CD14-positive monocyte (primary cell): ENCODE data around the gene CCM2. TPM values are rescaled to one million over a fixed set of nuclear protein-coding genes. Genes with fewer than 3 reads are reported as not detected.

Experiments used
- DNase-seq, 3 donors: peaks; one replicate each; pipeline ENCODE4 v3.0.0-alpha.2; 2011 to 2022
- H2AFZ ChIP-seq: 2 replicates; pipeline ENCODE4 v1.6.0; 2012; ENCODE audit warnings: mild to moderate bottlenecking, low read depth, low read length, inconsistent platforms; ENCODE audit not compliant: insufficient read depth, poor library complexity, severe bottlenecking
- H3K27ac ChIP-seq, 2 donors: 1 replicate in 1 of 2; 2 replicates in 1 of 2; pipeline ENCODE4 v1.5.1; 2012 to 2013; ENCODE audit warnings: low read length in 2 of 2, control low read depth in 1 of 2, inconsistent platforms in 1 of 2, low read depth in 1 of 2, mild to moderate bottlenecking in 1 of 2
- H3K27me3 ChIP-seq, 2 donors: one replicate each; pipeline versions ENCODE4 v1.6.0 to v1.6.1; 2011 to 2013; ENCODE audit warnings: low read length in 2 of 2; ENCODE audit not compliant: control insufficient read depth in 2 of 2, insufficient read depth in 2 of 2
- H3K36me3 ChIP-seq, 2 donors: replicated peaks in 1 of 2; 1 replicate in 1 of 2; 2 replicates in 1 of 2; pipeline versions ENCODE4 v1.5.1 to v1.6.1; 2012 to 2013; ENCODE audit warnings: low read length in 2 of 2, control low read depth in 1 of 2, inconsistent platforms in 1 of 2, mild to moderate bottlenecking in 1 of 2; ENCODE audit not compliant: insufficient read depth in 2 of 2, control insufficient read depth in 1 of 2
- H3K4me1 ChIP-seq, 2 donors: 1 replicate in 1 of 2; 2 replicates in 1 of 2; pipeline versions ENCODE4 v1.5.1 to v1.6.1; 2012 to 2013; ENCODE audit warnings: low read length in 2 of 2, control low read depth in 1 of 2, inconsistent platforms in 1 of 2, mild to moderate bottlenecking in 1 of 2, moderate library complexity in 1 of 2; ENCODE audit not compliant: insufficient read depth in 2 of 2, control insufficient read depth in 1 of 2
- H3K4me2 ChIP-seq: replicated peaks from 2 replicates; pipeline ENCODE3; 2012; ENCODE audit warnings: low read length, moderate library complexity, mild to moderate bottlenecking; ENCODE audit not compliant: poor library complexity, severe bottlenecking; ENCODE audit errors: extremely low read depth
- H3K4me3 ChIP-seq, 3 experiments: fragments of 200-600 bp in 1 of 3; sonication (generic) in 1 of 3; replicated peaks in 1 of 3; 1 replicate in 2 of 3; 2 replicates in 1 of 3; pipeline ENCODE4 v1.5.1; 2011 to 2013; ENCODE audit warnings: low read length in 3 of 3, mild to moderate bottlenecking in 3 of 3, control low read depth in 2 of 3, low read depth in 2 of 3, inconsistent platforms in 1 of 3, moderate library complexity in 1 of 3
- H3K79me2 ChIP-seq: 2 replicates; pipeline ENCODE4 v1.6.0; 2012; ENCODE audit warnings: mild to moderate bottlenecking, control low read depth, inconsistent platforms, low read length, moderate library complexity; ENCODE audit not compliant: insufficient read depth
- H3K9ac ChIP-seq: 2 replicates; pipeline ENCODE4 v1.6.0; 2017; ENCODE audit warnings: low read length, mild to moderate bottlenecking; ENCODE audit not compliant: insufficient read depth, poor library complexity, severe bottlenecking
- H3K9me3 ChIP-seq, 2 donors: replicated peaks in 1 of 2; 1 replicate in 1 of 2; 2 replicates in 1 of 2; pipeline versions ENCODE4 v1.5.1 to v1.6.1; 2012 to 2013; ENCODE audit warnings: low read length in 2 of 2, control low read depth in 1 of 2; ENCODE audit not compliant: control insufficient read depth in 1 of 2, insufficient read depth in 1 of 2
- H4K20me1 ChIP-seq: 2 replicates; pipeline ENCODE4 v1.6.0; 2012; ENCODE audit warnings: mild to moderate bottlenecking, low read length, control low read depth, moderate library complexity; ENCODE audit not compliant: insufficient read depth
- H3K27ac Mint-ChIP-seq, 7 donors: one replicate each; pipeline ENCODE4 v1.8.0; 2020; ENCODE audit warnings: mild to moderate bottlenecking in 7 of 7, mixed read lengths in 7 of 7, moderate library complexity in 6 of 7, inconsistent platforms in 2 of 7
- H3K27me3 Mint-ChIP-seq, 3 donors: one replicate each; pipeline ENCODE4 v1.8.0; 2021 to 2022; ENCODE audit warnings: low read depth in 3 of 3, mild to moderate bottlenecking in 3 of 3, mixed read lengths in 3 of 3, moderate library complexity in 3 of 3, inconsistent platforms in 1 of 3
- H3K36me3 Mint-ChIP-seq, 2 donors: one replicate each; pipeline ENCODE4 v1.8.0; 2020; ENCODE audit warnings: mixed read lengths in 2 of 2, inconsistent platforms in 1 of 2, mild to moderate bottlenecking in 1 of 2
- H3K4me1 Mint-ChIP-seq: one replicate; pipeline ENCODE4 v1.8.0; 2020; ENCODE audit warnings: mild to moderate bottlenecking, mixed read lengths
- H3K4me3 Mint-ChIP-seq, 2 donors: one replicate each; pipeline ENCODE4 v1.8.0; 2020; ENCODE audit warnings: mild to moderate bottlenecking in 2 of 2, mixed read lengths in 2 of 2, moderate library complexity in 1 of 2
- H3K9me3 Mint-ChIP-seq, 7 donors: one replicate each; pipeline ENCODE4 v1.8.0; 2020 to 2022; ENCODE audit warnings: mixed read lengths in 7 of 7, mild to moderate bottlenecking in 6 of 7, moderate library complexity in 6 of 7, inconsistent platforms in 2 of 7
- CTCF ChIP-seq: fragments of 200-600 bp; IDR thresholded peaks from one replicate; pipeline ENCODE4 v1.8.0; 2022; ENCODE audit warnings: antibody characterized with exemption, mild to moderate bottlenecking
- WGBS: methylation state at CpG from one replicate; pipeline ENCODE4 v1.1.5; 2013; ENCODE audit warnings: missing lambda C conversion rate; ENCODE audit not compliant: insufficient coverage; 5-methylcytosine and 5-hydroxymethylcytosine counted together
- intact Hi-C, 2 donors: fragments of 100-400 bp; cut with micrococcal nuclease; formaldehyde crosslinking; loops; one replicate each; pipeline versions ENCODE4 v1.15.0 to v1.15.1; 2023
- polyA plus RNA-seq, 3 donors: library from polyadenylated mRNA; depleted of rRNA in 1 of 3; unstranded in 2 of 3; stranded (reverse) in 1 of 3; fragments of 300-500 nt in 2 of 3; fragments of >200 nt in 1 of 3; fragmentation: Illumina TruSeq in 2 of 3; gene quantifications; 1 replicate in 2 of 3; 2 replicates in 1 of 3; pipeline ENCODE4 v1.2.3, GENCODE V29; 2012 to 2021

CCM2 gene
- polyA plus RNA-seq, 3 donors: 38.5 to 102 (median 51.4) TPM

GRCh38 chr7:45102785-45103712 is 103.0 kb downstream of the CCM2 start:
- intact Hi-C loops: no loop called here
- Histone ChIP-seq H4K20me1 (peaks cover 66% of the 10 kb centered on the region), H3K27ac (no peak overlapping the region), H3K9ac (no peak overlapping the region), H3K79me2 (peaks cover 36% of the 10 kb centered on the region), H3K4me1 (peaks cover 0 to 3% of the 10 kb centered on the region in 2 donors), H3K4me3 (no peak overlapping the region), H3K27me3 (no peaks in the 10 kb centered on the region), H3K36me3 (peaks cover 91 to 100% of the 10 kb centered on the region in 2 donors), H3K4me2 (no peak overlapping the region), H3K9me3 (no peaks in the 10 kb centered on the region), H2AFZ (no peak overlapping the region)
- WGBS: 88% methylated on average over 11 of the region's 14 CpGs
- H3K4me3 Mint-ChIP-seq: no peak overlapping the region
- H3K4me1 Mint-ChIP-seq: peaks cover 6% of the 10 kb centered on the region
- peak overlapping the region in 2 of 7 donors; percentile 18 to 40 for H3K27ac Mint-ChIP-seq
- DNase-seq: no peak
- TF ChIP-seq CTCF: no peak
- no peaks in the 10 kb centered on the region for H3K9me3 Mint-ChIP-seq
- H3K27me3 Mint-ChIP-seq: no peaks in the 10 kb centered on the region
- H3K36me3 Mint-ChIP-seq: peaks cover 85 to 92% of the 10 kb centered on the region in 2 donors

GRCh38 chr7:45103958-45104843 is 104.2 kb downstream of the CCM2 start:
- 93% methylated on average over 11 of the region's 17 CpGs for WGBS
- Histone ChIP-seq H3K4me3 (no peak overlapping the region), H3K9me3 (no peaks in the 10 kb centered on the region), H3K4me1 (peaks cover 5 to 15% of the 10 kb centered on the region in 2 donors), H2AFZ (no peak overlapping the region), H4K20me1 (peaks cover 72% of the 10 kb centered on the region), H3K79me2 (peaks cover 48% of the 10 kb centered on the region), H3K36me3 (peaks cover 99 to 100% of the 10 kb centered on the region in 2 donors), H3K27ac (no peak overlapping the region), H3K4me2 (no peak overlapping the region), H3K9ac (no peak overlapping the region), H3K27me3 (no peaks in the 10 kb centered on the region)
- no peaks in the 10 kb centered on the region for H3K9me3 Mint-ChIP-seq
- intact Hi-C loops: no loop called here
- peaks cover 95 to 99% of the 10 kb centered on the region in 2 donors for H3K36me3 Mint-ChIP-seq
- no peak for DNase-seq
- peaks cover 15% of the 10 kb centered on the region for H3K4me1 Mint-ChIP-seq
- no peak overlapping the region for H3K4me3 Mint-ChIP-seq
- TF ChIP-seq CTCF: no peak
- H3K27ac Mint-ChIP-seq: no peak overlapping the region
- H3K27me3 Mint-ChIP-seq: no peaks in the 10 kb centered on the region
